ENCODE measurements around the gene MCOLN3.
"Not testable (repeated sequence)": the region's sequence is repeated elsewhere in the genome, so short reads cannot be mapped to it uniquely, and the experiment has no call there.

MCOLN3 gene

GRCh38 chr1:84988588-84988987 is 59.7 kb downstream of the MCOLN3 start:
- DNase-seq = no peak

- not testable (repeated sequence) for DNase-seq
Measured at GRCh38 chr1:84986561-84986960, 61.7 kb downstream of the MCOLN3 start.

- no peak for DNase-seq
Measured at GRCh38 chr1:84985365-84985764, 62.9 kb downstream of the MCOLN3 start.

GRCh38 chr1:84982395-84982794 is 65.9 kb downstream of the MCOLN3 start:
- DNase-seq = no peak

GRCh38 chr1:84975035-84975434 is 73.3 kb downstream of the MCOLN3 start:
- DNase-seq = no peak

- no peak for DNase-seq
Measured at GRCh38 chr1:84973498-84974334, 74.6 kb downstream of the MCOLN3 start.

GRCh38 chr1:84972377-84972987 is 75.8 kb downstream of the MCOLN3 start:
- DNase-seq = no peak

- DNase-seq = no peak
Measured at GRCh38 chr1:84971957-84972356, 76.3 kb downstream of the MCOLN3 start.

- no peak for DNase-seq
Measured at GRCh38 chr1:84969489-84970250, 78.6 kb downstream of the MCOLN3 start.

GRCh38 chr1:84968865-84969264 is 79.4 kb downstream of the MCOLN3 start:
- DNase-seq = no peak

GRCh38 chr1:84968101-84968500 is 80.2 kb downstream of the MCOLN3 start:
- DNase-seq = no peak
